Nephron progenitor cell (in vitro differentiated cells): Measurements from ENCODE around the gene MRGPRX4.
"Not testable (repeated sequence)": the region's sequence is repeated elsewhere in the genome, so short reads cannot be mapped to it uniquely, and the experiment has no call there.

Experiments used
- DNase-seq: peaks from one replicate; pipeline ENCODE4 v3.0.0; 2021
- H3K27ac Mint-ChIP-seq: 2 replicates; pipeline ENCODE4 v1.8.0; 2021; ENCODE audit warnings: mild to moderate bottlenecking, moderate library complexity, mixed read lengths
- H3K27me3 Mint-ChIP-seq: 2 replicates; pipeline ENCODE4 v1.8.0; 2021; ENCODE audit warnings: mild to moderate bottlenecking, low read depth, mixed read lengths; ENCODE audit not compliant: poor library complexity
- H3K36me3 Mint-ChIP-seq: 2 replicates; pipeline ENCODE4 v1.8.0; 2021; ENCODE audit warnings: low read depth, mixed read lengths
- H3K4me1 Mint-ChIP-seq: 2 replicates; pipeline ENCODE4 v1.8.0; 2021; ENCODE audit warnings: mixed read lengths
- H3K4me3 Mint-ChIP-seq: 2 replicates; pipeline ENCODE4 v1.8.0; 2021; ENCODE audit warnings: mild to moderate bottlenecking, moderate library complexity, mixed read lengths
- H3K9me3 Mint-ChIP-seq: 2 replicates; pipeline ENCODE4 v1.8.0; 2021; ENCODE audit warnings: mild to moderate bottlenecking, moderate library complexity, mixed read lengths
- CTCF ChIP-seq: fragments of 200-600 bp; sonication (generic); IDR thresholded peaks from 2 replicates; pipeline ENCODE4 v1.5.0; 2021; ENCODE audit warnings: antibody characterized with exemption

The MRGPRX4 gene

GRCh38 chr11:18172666-18173065, at the start of gene MRGPRX4:
TSS of gene MRGPRX4 (plus strand) at chr11:18172837. CDS start at chr11:18173257, 420 bp downstream.
- no peaks in the 10 kb centered on the region for H3K36me3 Mint-ChIP-seq

GRCh38 chr11:18131115-18131514, 41.5 kb upstream of the MRGPRX4 start:
- H3K27ac Mint-ChIP-seq, DNase-seq, H3K4me1 Mint-ChIP-seq, H3K4me3 Mint-ChIP-seq, H3K36me3 Mint-ChIP-seq: not testable (repeated sequence)
- H3K27me3 Mint-ChIP-seq = peaks cover 27% of the 10 kb centered on the region
- peaks cover 27% of the 10 kb centered on the region for H3K9me3 Mint-ChIP-seq

More at GRCh38 chr11:18172666-18173065, at the start of gene MRGPRX4:
- no peak for TF ChIP-seq CTCF
- peaks cover 46% of the 10 kb centered on the region for H3K27me3 Mint-ChIP-seq
- DNase-seq = no peak
- no peak within 1 kb of the TSS for H3K4me3 Mint-ChIP-seq
- H3K27ac Mint-ChIP-seq = no peak within 1 kb of the TSS
- no peaks in the 10 kb centered on the region for H3K9me3 Mint-ChIP-seq
- H3K4me1 Mint-ChIP-seq = no peaks in the 10 kb centered on the region

- peaks cover 24% of the 10 kb centered on the region for H3K9me3 Mint-ChIP-seq
- no peak within 1 kb of the TSS for H3K4me3 Mint-ChIP-seq
- no peak within 1 kb of the TSS for H3K27ac Mint-ChIP-seq
- peaks cover 24% of the 10 kb centered on the region for H3K27me3 Mint-ChIP-seq
- DNase-seq = no peak
- H3K4me1 Mint-ChIP-seq = no peaks in the 10 kb centered on the region
- H3K36me3 Mint-ChIP-seq = no peaks in the 10 kb centered on the region
- TF ChIP-seq CTCF = no peak
Observed at GRCh38 chr11:18132341-18132740, 40.3 kb upstream of the MRGPRX4 start, which contains the start of gene MRGPRX3. TSS of gene MRGPRX3 (plus strand) at chr11:18132571. CDS start at chr11:18137203, 4,632 bp downstream.

- no peak for DNase-seq
- H3K36me3 Mint-ChIP-seq = no peaks in the 10 kb centered on the region
Observed at GRCh38 chr11:18135308-18135707, 37.3 kb upstream of the MRGPRX4 start.

GRCh38 chr11:18137186-18137800, 35.3 kb upstream of the MRGPRX4 start:
- no peak for DNase-seq
- H3K27me3 Mint-ChIP-seq = peaks cover 27% of the 10 kb centered on the region
- H3K4me1 Mint-ChIP-seq = no peaks in the 10 kb centered on the region
- H3K4me3 Mint-ChIP-seq = no peak overlapping the region
- peaks cover 6% of the 10 kb centered on the region for H3K9me3 Mint-ChIP-seq
- no peak for TF ChIP-seq CTCF
- H3K27ac Mint-ChIP-seq = no peak overlapping the region
- H3K36me3 Mint-ChIP-seq = no peaks in the 10 kb centered on the region

More at GRCh38 chr11:18135308-18135707, 37.3 kb upstream of the MRGPRX4 start:
- H3K9me3 Mint-ChIP-seq = peaks cover 12% of the 10 kb centered on the region
- peaks cover 25% of the 10 kb centered on the region for H3K27me3 Mint-ChIP-seq
- H3K4me3 Mint-ChIP-seq = no peak overlapping the region
- no peaks in the 10 kb centered on the region for H3K4me1 Mint-ChIP-seq
- H3K27ac Mint-ChIP-seq = no peak overlapping the region
- no peak for TF ChIP-seq CTCF

GRCh38 chr11:18140145-18140544, 32.5 kb upstream of the MRGPRX4 start:
- Mint-ChIP-seq H3K9me3 (peaks cover 6% of the 10 kb centered on the region), H3K27me3 (peaks cover 28% of the 10 kb centered on the region), H3K4me1 (no peaks in the 10 kb centered on the region), H3K36me3 (no peaks in the 10 kb centered on the region), H3K4me3 (no peak overlapping the region), H3K27ac (no peak overlapping the region)
- no peak for DNase-seq
- no peak for TF ChIP-seq CTCF
